ENCODE data around the gene VPS4A.

- TF ChIP-seq CTCF (IDR thresholded peaks at IDR 0.05) (no peak), EP300 (IDR thresholded peaks at IDR 0.05) (no peak)
Measured at GRCh38 chr16:69324013-69324531, 12.9 kb downstream of the VPS4A start.
